HL-60 (cell line): ENCODE data around the gene RORC.

ENCODE experiments used
- CTCF ChIP-seq: IDR thresholded peaks from one replicate; pipeline ENCODE4 v1.5.1; 2011; ENCODE audit warnings: low read length, control low read depth, inconsistent platforms; ENCODE audit not compliant: insufficient read depth
- GABPA ChIP-seq: IDR thresholded peaks from 2 replicates; pipeline ENCODE4 v1.6.1; 2012; ENCODE audit warnings: low read depth
- POLR2AphosphoS5 ChIP-seq: IDR thresholded peaks from 2 replicates; pipeline ENCODE4 v1.6.1; 2012; ENCODE audit warnings: low read depth

- TF ChIP-seq CTCF = no peak
- TF ChIP-seq GABPA = no peak
- TF ChIP-seq POLR2AphosphoS5 = no peak
Observed at GRCh38 chr1:151851886-151852285, 20.3 kb upstream of the RORC start.
